ENCODE data around the gene TMEM145.

TMEM145 gene

DNA sequence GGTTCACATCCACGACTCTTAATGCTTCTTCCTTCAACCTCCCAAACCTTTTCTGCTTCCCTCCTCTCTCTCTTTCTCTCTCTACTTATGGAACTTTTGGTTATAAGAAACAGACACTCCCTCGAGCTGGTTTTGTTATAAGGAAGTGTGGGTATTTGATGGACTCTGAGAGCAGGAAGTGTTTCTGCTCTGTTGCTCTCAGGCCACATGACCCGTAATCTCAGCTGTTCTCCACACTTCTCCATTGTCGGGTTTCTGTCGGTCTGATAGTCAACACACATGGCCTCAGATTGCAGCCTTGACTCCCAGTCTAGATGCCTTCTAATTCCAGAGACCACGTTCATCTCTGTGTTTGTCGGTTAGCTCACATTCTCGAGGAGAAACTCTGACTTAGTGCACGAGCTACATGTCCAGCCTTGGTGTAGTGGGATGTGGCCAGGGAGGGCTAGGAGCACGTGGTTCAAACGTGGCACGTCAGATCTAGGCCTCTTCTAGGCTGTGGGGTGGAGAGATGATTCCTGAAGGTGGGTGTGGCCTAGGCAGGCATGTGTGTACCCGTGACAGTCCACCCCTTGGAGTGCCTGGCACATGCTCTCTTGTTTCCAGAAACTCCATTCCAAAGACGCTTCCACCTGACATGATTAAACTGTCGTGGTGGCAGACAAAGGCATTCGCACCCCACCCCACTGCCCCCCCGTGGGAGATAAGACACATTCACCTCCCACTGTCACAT, 50.7 kb downstream of the TMEM145 start:
- H3K4me3 ChIP-seq (ENCODE audit: low read depth, low read length): no peak overlapping the region
- TF ChIP-seq, protein P1, sequence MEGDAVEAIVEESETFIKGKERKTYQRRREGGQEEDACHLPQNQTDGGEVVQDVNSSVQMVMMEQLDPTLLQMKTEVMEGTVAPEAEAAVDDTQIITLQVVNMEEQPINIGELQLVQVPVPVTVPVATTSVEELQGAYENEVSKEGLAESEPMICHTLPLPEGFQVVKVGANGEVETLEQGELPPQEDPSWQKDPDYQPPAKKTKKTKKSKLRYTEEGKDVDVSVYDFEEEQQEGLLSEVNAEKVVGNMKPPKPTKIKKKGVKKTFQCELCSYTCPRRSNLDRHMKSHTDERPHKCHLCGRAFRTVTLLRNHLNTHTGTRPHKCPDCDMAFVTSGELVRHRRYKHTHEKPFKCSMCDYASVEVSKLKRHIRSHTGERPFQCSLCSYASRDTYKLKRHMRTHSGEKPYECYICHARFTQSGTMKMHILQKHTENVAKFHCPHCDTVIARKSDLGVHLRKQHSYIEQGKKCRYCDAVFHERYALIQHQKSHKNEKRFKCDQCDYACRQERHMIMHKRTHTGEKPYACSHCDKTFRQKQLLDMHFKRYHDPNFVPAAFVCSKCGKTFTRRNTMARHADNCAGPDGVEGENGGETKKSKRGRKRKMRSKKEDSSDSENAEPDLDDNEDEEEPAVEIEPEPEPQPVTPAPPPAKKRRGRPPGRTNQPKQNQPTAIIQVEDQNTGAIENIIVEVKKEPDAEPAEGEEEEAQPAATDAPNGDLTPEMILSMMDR (IDR thresholded peaks at IDR 0.05; ENCODE audit: borderline replicate concordance, insufficient read depth, low read depth, low read length): no peak

GRCh38 chr19:42366673-42367072, 53.6 kb downstream of the TMEM145 start:
- TF ChIP-seq, protein P1 (IDR thresholded peaks at IDR 0.05; ENCODE audit: borderline replicate concordance, insufficient read depth, low read depth, low read length): no peak
- no peak overlapping the region for H3K4me3 ChIP-seq (ENCODE audit: low read depth, low read length)

DNA sequence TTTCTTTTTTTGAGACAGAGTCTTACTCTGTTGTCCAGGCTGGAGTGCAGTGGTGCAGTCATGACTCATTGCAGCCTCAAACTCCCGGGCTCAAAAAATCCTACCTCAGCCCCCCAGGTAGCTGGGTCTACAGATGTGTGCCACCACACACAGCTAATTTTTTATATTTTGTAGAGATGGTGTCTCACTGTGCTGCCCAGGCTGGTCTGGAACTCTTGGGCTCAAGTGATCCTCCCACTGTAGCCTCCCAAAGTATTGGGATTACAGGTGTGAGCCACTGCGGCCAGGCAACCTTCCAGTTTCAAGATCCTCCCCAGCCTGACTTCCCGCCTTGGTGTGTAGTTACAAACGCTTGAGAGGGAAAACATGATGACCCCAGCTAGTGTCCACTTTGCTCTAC, 54.8 kb downstream of the TMEM145 start:
- TF ChIP-seq, protein P1 (IDR thresholded peaks at IDR 0.05; ENCODE audit: borderline replicate concordance, insufficient read depth, low read depth, low read length): no peak
- no peak overlapping the region for H3K4me3 ChIP-seq (ENCODE audit: low read depth, low read length)

DNA sequence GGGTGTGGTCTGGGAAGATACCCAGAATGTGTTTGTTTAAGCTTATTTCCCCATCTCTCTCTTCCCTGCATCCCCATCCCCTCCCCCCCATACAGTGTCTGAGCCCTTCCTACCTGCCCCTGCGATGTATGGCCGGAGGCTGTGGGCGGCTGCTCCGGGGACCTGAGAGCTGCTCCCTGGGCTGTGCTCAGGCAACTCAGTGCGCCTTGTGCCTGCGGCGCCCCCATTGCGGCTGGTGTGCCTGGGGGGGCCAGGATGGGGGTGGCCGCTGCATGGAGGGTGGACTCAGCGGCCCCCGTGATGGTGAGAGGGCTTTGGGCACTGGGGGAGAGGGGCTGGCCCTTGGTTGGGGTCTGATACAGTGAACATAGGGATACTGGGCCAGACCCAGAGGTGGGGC, 55.3 kb downstream of the TMEM145 start:
- no peak overlapping the region for H3K4me3 ChIP-seq (ENCODE audit: low read depth, low read length)
- TF ChIP-seq, protein P1 (IDR thresholded peaks at IDR 0.05; ENCODE audit: borderline replicate concordance, insufficient read depth, low read depth, low read length): no peak

GRCh38 chr19:42368765-42369164, 55.7 kb downstream of the TMEM145 start:
- no peak overlapping the region for H3K4me3 ChIP-seq (ENCODE audit: low read depth, low read length)
- TF ChIP-seq, protein P1 (IDR thresholded peaks at IDR 0.05; ENCODE audit: borderline replicate concordance, insufficient read depth, low read depth, low read length): no peak

- H3K4me3 ChIP-seq (ENCODE audit: low read depth, low read length): no peak overlapping the region
- TF ChIP-seq, protein P1 (IDR thresholded peaks at IDR 0.05; ENCODE audit: borderline replicate concordance, insufficient read depth, low read depth, low read length): no peak
These were observed 56.4 kb downstream of the TMEM145 start for GRCh38 chr19:42369433-42370067.

DNA sequence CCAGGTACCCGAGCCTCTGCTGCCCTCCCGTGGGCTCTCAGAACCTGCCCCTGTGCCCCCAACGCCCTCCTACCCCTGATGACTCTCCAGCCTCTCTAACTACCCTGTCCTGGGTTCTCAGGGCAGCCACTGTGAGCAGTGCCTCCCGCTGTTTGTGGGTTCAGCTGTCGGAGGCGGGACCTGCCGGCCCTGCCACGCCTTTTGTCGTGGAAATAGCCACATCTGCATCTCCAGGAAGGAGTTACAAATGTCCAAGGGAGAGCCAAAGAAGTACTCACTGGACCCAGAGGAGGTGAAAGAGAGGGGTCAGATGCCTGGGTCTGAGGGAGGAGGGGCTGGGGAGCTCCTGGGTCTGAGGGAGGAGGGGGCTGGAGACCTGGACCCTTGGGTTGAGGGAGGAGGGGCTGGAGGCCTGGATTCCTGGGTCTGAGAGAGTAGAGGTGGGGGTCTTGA, 57.0 kb downstream of the TMEM145 start:
- H3K4me3 ChIP-seq (ENCODE audit: low read depth, low read length): no peak overlapping the region

More for the DNA sequence above, 57.0 kb downstream of the TMEM145 start:
- TF ChIP-seq, protein P1 (IDR thresholded peaks at IDR 0.05; ENCODE audit: borderline replicate concordance, insufficient read depth, low read depth, low read length): no peak

All from GM12875 (cell line).